WTC11 (cell line): ENCODE data around the gene COA8.

Experiments
- CREM ChIP-seq: sonication (generic); formaldehyde crosslinking; IDR thresholded peaks from 2 replicates; pipeline ENCODE4 v1.8.1; 2022; ENCODE audit warnings: mild to moderate bottlenecking, missing genetic modification reagents, moderate library complexity
- CTCF ChIP-seq: fragments of 200-600 bp; IDR thresholded peaks from 2 replicates; pipeline ENCODE4 v1.8.0; 2022; ENCODE audit warnings: antibody characterized with exemption
- E2F1 ChIP-seq: sonication (generic); formaldehyde crosslinking; IDR thresholded peaks from 2 replicates; pipeline ENCODE4 v1.8.0; 2022; ENCODE audit warnings: mild to moderate bottlenecking, missing genetic modification reagents
- ETV6 ChIP-seq: sonication (generic); formaldehyde crosslinking; IDR thresholded peaks from 2 replicates; pipeline ENCODE4 v1.8.1; 2022; ENCODE audit warnings: mild to moderate bottlenecking, missing genetic modification reagents
- HMGXB4 ChIP-seq: sonication (generic); formaldehyde crosslinking; IDR thresholded peaks from 2 replicates; pipeline ENCODE4 v1.8.1; 2023; ENCODE audit warnings: mild to moderate bottlenecking, moderate library complexity, missing genetic modification reagents
- PRRX2 ChIP-seq: fragments of 250-450 bp; sonication (Bioruptor Pico); IDR thresholded peaks from 2 replicates; pipeline ENCODE4 v1.8.0; 2021; ENCODE audit warnings: mild to moderate bottlenecking
- RELA ChIP-seq: sonication (generic); formaldehyde crosslinking; IDR thresholded peaks from 2 replicates; pipeline ENCODE4 v1.8.1; 2022; ENCODE audit warnings: missing genetic modification reagents, mild to moderate bottlenecking, borderline replicate concordance
- ZNF219 ChIP-seq: sonication (generic); formaldehyde crosslinking; IDR thresholded peaks from 2 replicates; pipeline ENCODE4 v1.8.0; 2023; ENCODE audit warnings: missing genetic modification reagents, mild to moderate bottlenecking, borderline replicate concordance
- ZNF423 ChIP-seq: fragments of 250-450 bp; sonication (Bioruptor Pico); IDR thresholded peaks from 2 replicates; pipeline ENCODE4 v2.1.2; 2022; ENCODE audit warnings: mild to moderate bottlenecking, moderate library complexity
- ZSCAN18 ChIP-seq: fragments of 250-450 bp; sonication (Bioruptor Pico); IDR thresholded peaks from 2 replicates; pipeline ENCODE4 v2.1.2; 2022; ENCODE audit warnings: mild to moderate bottlenecking, moderate library complexity
- TF ChIP-seq, protein P1 (sequence below): sonication (generic); formaldehyde crosslinking; IDR thresholded peaks from 2 replicates; pipeline ENCODE4 v1.8.1; 2022; ENCODE audit warnings: mild to moderate bottlenecking, missing genetic modification reagents, moderate library complexity, borderline replicate concordance
- TF ChIP-seq, protein P2 (sequence below): sonication (generic); formaldehyde crosslinking; IDR thresholded peaks from 2 replicates; pipeline ENCODE4 v1.8.0; 2022; ENCODE audit warnings: mild to moderate bottlenecking, missing genetic modification reagents

- TF ChIP-seq CTCF (no peak), PRRX2 (CRISPR knock-in tag) (no peak), ZNF423 (CRISPR knock-in tag) (no peak), ETV6 (no peak), ZSCAN18 (no peak), E2F1 (CRISPR knock-in tag) (no peak), RELA (no peak), HMGXB4 (no peak), ZNF219 (CRISPR knock-in tag) (no peak), CREM (no peak)
- TF ChIP-seq, protein P1, sequence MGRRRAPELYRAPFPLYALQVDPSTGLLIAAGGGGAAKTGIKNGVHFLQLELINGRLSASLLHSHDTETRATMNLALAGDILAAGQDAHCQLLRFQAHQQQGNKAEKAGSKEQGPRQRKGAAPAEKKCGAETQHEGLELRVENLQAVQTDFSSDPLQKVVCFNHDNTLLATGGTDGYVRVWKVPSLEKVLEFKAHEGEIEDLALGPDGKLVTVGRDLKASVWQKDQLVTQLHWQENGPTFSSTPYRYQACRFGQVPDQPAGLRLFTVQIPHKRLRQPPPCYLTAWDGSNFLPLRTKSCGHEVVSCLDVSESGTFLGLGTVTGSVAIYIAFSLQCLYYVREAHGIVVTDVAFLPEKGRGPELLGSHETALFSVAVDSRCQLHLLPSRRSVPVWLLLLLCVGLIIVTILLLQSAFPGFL = no peak
- TF ChIP-seq, protein P2, sequence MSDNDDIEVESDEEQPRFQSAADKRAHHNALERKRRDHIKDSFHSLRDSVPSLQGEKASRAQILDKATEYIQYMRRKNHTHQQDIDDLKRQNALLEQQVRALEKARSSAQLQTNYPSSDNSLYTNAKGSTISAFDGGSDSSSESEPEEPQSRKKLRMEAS (CRISPR knock-in tag) = no peak
Measured at GRCh38 chr14:103532216-103533136, 30.3 kb upstream of the COA8 start.
